Astrocyte (in vitro differentiated cells and primary cell): ENCODE data around the gene PTGIS. TPM values are rescaled to one million over a fixed set of nuclear protein-coding genes. Genes with fewer than 3 reads are reported as not detected.

Source experiments
- DNase-seq: peaks from one replicate; pipeline ENCODE4 v3.0.0-alpha.2; 2010; ENCODE audit warnings: low read depth
- FAIRE-seq: peaks from 2 replicates; lab custom pipeline; 2011; peaks lifted over from hg19 to GRCh38; lab: Jason Lieb, UNC
- H2AFZ ChIP-seq: 2 replicates; pipeline ENCODE4 v1.6.0; 2012; ENCODE audit warnings: low read depth, low read length, inconsistent platforms
- H3K27ac ChIP-seq: 2 replicates; pipeline ENCODE4 v1.5.1; 2011; ENCODE audit warnings: low read depth, low read length, inconsistent platforms
- H3K27me3 ChIP-seq: 2 replicates; pipeline ENCODE4 v1.6.0; 2011; ENCODE audit warnings: low read length, inconsistent platforms; ENCODE audit not compliant: insufficient read depth
- H3K36me3 ChIP-seq: 2 replicates; pipeline ENCODE4 v1.5.1; 2011; ENCODE audit warnings: low read length, inconsistent platforms; ENCODE audit not compliant: insufficient read depth
- H3K4me1 ChIP-seq: 2 replicates; pipeline ENCODE4 v1.5.1; 2011; ENCODE audit warnings: low read length, inconsistent platforms; ENCODE audit not compliant: insufficient read depth
- H3K4me2 ChIP-seq: 2 replicates; pipeline ENCODE4 v1.6.0; 2012; ENCODE audit warnings: low read length, inconsistent platforms
- H3K4me3 ChIP-seq: 2 replicates; pipeline ENCODE4 v1.5.1; 2011; ENCODE audit warnings: low read depth, mild to moderate bottlenecking, low read length, inconsistent platforms; ENCODE audit not compliant: insufficient read depth
- H3K79me2 ChIP-seq: 2 replicates; pipeline ENCODE4 v1.6.0; 2012; ENCODE audit warnings: mild to moderate bottlenecking, low read length, inconsistent platforms; ENCODE audit not compliant: insufficient read depth
- H3K9ac ChIP-seq: 2 replicates; pipeline ENCODE4 v1.6.0; 2012; ENCODE audit warnings: mild to moderate bottlenecking, low read length, inconsistent platforms
- H3K9me3 ChIP-seq: 2 replicates; pipeline ENCODE4 v1.5.1; 2012; ENCODE audit warnings: low read depth, mild to moderate bottlenecking, low read length, inconsistent platforms; ENCODE audit not compliant: insufficient read depth
- H4K20me1 ChIP-seq: 2 replicates; pipeline ENCODE4 v1.6.0; 2012; ENCODE audit warnings: low read length, inconsistent platforms; ENCODE audit not compliant: insufficient read depth
- H3K27ac Mint-ChIP-seq: one replicate; pipeline ENCODE4 v1.8.0; 2021; ENCODE audit warnings: mild to moderate bottlenecking, mixed read lengths; ENCODE audit not compliant: unreplicated experiment
- H3K27me3 Mint-ChIP-seq: one replicate; pipeline ENCODE4 v1.8.0; 2021; ENCODE audit warnings: low read depth, mixed read lengths; ENCODE audit not compliant: unreplicated experiment
- H3K36me3 Mint-ChIP-seq: one replicate; pipeline ENCODE4 v1.8.0; 2021; ENCODE audit warnings: low read depth, mixed read lengths; ENCODE audit not compliant: unreplicated experiment
- H3K4me1 Mint-ChIP-seq: one replicate; pipeline ENCODE4 v1.8.0; 2021; ENCODE audit warnings: low read depth, mixed read lengths; ENCODE audit not compliant: unreplicated experiment
- H3K4me3 Mint-ChIP-seq: one replicate; pipeline ENCODE4 v1.8.0; 2021; ENCODE audit warnings: mild to moderate bottlenecking, moderate library complexity, mixed read lengths; ENCODE audit not compliant: unreplicated experiment
- H3K9me3 Mint-ChIP-seq: one replicate; pipeline ENCODE4 v1.8.0; 2021; ENCODE audit warnings: mild to moderate bottlenecking, mixed read lengths; ENCODE audit not compliant: unreplicated experiment
- CTCF ChIP-seq: IDR thresholded peaks from 2 replicates; pipeline ENCODE4 v1.5.1; 2011; ENCODE audit warnings: low read depth, mild to moderate bottlenecking, inconsistent platforms, low read length, moderate library complexity; ENCODE audit not compliant: insufficient read depth
- EZH2 ChIP-seq: IDR thresholded peaks from 2 replicates; pipeline ENCODE4 v1.6.1; 2012; ENCODE audit warnings: mild to moderate bottlenecking, low read length, inconsistent platforms; ENCODE audit not compliant: insufficient read depth
- total RNA-seq: library from RNA; stranded (reverse); gene quantifications from 2 replicates; pipeline ENCODE4 v1.2.1, GENCODE V29; 2021

Gene PTGIS
- total RNA-seq, 1 donor from 2014 or later = 1.9 TPM

- H3K4me1 Mint-ChIP-seq = peaks cover 10% of the 10 kb centered on the region
- no peaks in the 10 kb centered on the region for H3K36me3 ChIP-seq
- no peak overlapping the region for H3K27ac ChIP-seq
- no peak overlapping the region for H3K9ac ChIP-seq
- H3K9me3 Mint-ChIP-seq = peaks cover 1% of the 10 kb centered on the region
- peaks cover 13% of the 10 kb centered on the region for H3K4me1 ChIP-seq
- peaks cover 5% of the 10 kb centered on the region for H3K27me3 ChIP-seq
- peaks cover 5% of the 10 kb centered on the region for H4K20me1 ChIP-seq
- H3K79me2 ChIP-seq = no peaks in the 10 kb centered on the region
- no peak overlapping the region for H3K4me3 ChIP-seq
- no peak overlapping the region for H3K27ac Mint-ChIP-seq
- no peak for TF ChIP-seq CTCF
- TF ChIP-seq EZH2 = no peak
- H3K4me2 ChIP-seq = no peak overlapping the region
- peaks cover 21% of the 10 kb centered on the region for H3K27me3 Mint-ChIP-seq
- H3K9me3 ChIP-seq = no peaks in the 10 kb centered on the region
- no peaks in the 10 kb centered on the region for H3K36me3 Mint-ChIP-seq
- no peak overlapping the region for H3K4me3 Mint-ChIP-seq
- DNase-seq (no peak), FAIRE-seq (no peak)
- no peak overlapping the region for H2AFZ ChIP-seq
These were observed 54.9 kb downstream of the PTGIS start for GRCh38 chr20:49513009-49513408.

- H3K36me3 ChIP-seq = no peaks in the 10 kb centered on the region
- no peak overlapping the region for H3K4me3 ChIP-seq
- H3K4me1 ChIP-seq = peaks cover 13% of the 10 kb centered on the region
- no peak overlapping the region for H3K27ac ChIP-seq
- H3K9ac ChIP-seq = no peak overlapping the region
- H4K20me1 ChIP-seq = peaks cover 8% of the 10 kb centered on the region
- H3K9me3 Mint-ChIP-seq = peaks cover 1% of the 10 kb centered on the region
- no peak overlapping the region for H2AFZ ChIP-seq
- peaks cover 10% of the 10 kb centered on the region for H3K4me1 Mint-ChIP-seq
- no peak for TF ChIP-seq EZH2
- TF ChIP-seq CTCF = no peak
- FAIRE-seq = no peak
- no peaks in the 10 kb centered on the region for H3K36me3 Mint-ChIP-seq
- DNase-seq = no peak
- H3K79me2 ChIP-seq = no peaks in the 10 kb centered on the region
- peaks cover 8% of the 10 kb centered on the region for H3K27me3 ChIP-seq
- no peak overlapping the region for H3K27ac Mint-ChIP-seq
- H3K4me2 ChIP-seq = no peak overlapping the region
- H3K4me3 Mint-ChIP-seq = no peak overlapping the region
- H3K27me3 Mint-ChIP-seq = peaks cover 21% of the 10 kb centered on the region
- H3K9me3 ChIP-seq = no peaks in the 10 kb centered on the region
These were observed 56.0 kb downstream of the PTGIS start for GRCh38 chr20:49511788-49512525.

- FAIRE-seq = peak; percentile 80
- no peaks in the 10 kb centered on the region for H3K36me3 Mint-ChIP-seq
- H3K27me3 ChIP-seq = peaks cover 17% of the 10 kb centered on the region
- H3K9me3 Mint-ChIP-seq = peaks cover 1% of the 10 kb centered on the region
- DNase-seq = peak; percentile 94
- peaks cover 10% of the 10 kb centered on the region for H3K4me1 Mint-ChIP-seq
- H3K4me1 ChIP-seq = peaks cover 14% of the 10 kb centered on the region
- peak overlapping the region; percentile 31 for H3K4me2 ChIP-seq
- no peak overlapping the region for H3K27ac ChIP-seq
- peaks cover 22% of the 10 kb centered on the region for H3K27me3 Mint-ChIP-seq
- TF ChIP-seq EZH2 (no peak), CTCF (no peak)
- no peak overlapping the region for H2AFZ ChIP-seq
- H3K27ac Mint-ChIP-seq = peak overlapping the region; percentile 44
- no peak overlapping the region for H3K4me3 ChIP-seq
- peaks cover 8% of the 10 kb centered on the region for H4K20me1 ChIP-seq
- H3K36me3 ChIP-seq = no peaks in the 10 kb centered on the region
- H3K79me2 ChIP-seq = no peaks in the 10 kb centered on the region
- peak overlapping the region; percentile 31 for H3K4me3 Mint-ChIP-seq
- no peak overlapping the region for H3K9ac ChIP-seq
- H3K9me3 ChIP-seq = no peaks in the 10 kb centered on the region
These were observed 57.3 kb downstream of the PTGIS start for GRCh38 chr20:49510562-49511122.
